Testis (tissue), 2 donors: Measurements from ENCODE around the gene MALAT1.

Experiments used
- CTCF ChIP-seq, 3 experiments: fragments of 450-650 bp in 2 of 3; fragments of 200-600 bp in 1 of 3; sonication (generic) in 1 of 3; IDR thresholded peaks; one replicate each; pipeline ENCODE4 v1.5.1; 2016 to 2019; ENCODE audit warnings: antibody characterized with exemption in 3 of 3, mild to moderate bottlenecking in 2 of 3, moderate library complexity in 1 of 3
- POLR2A ChIP-seq: fragments of 450-650 bp; IDR thresholded peaks from one replicate; pipeline ENCODE4 v1.6.1; 2017; ENCODE audit warnings: antibody characterized with exemption, mild to moderate bottlenecking, moderate library complexity

- TF ChIP-seq CTCF (IDR thresholded peaks at IDR 0.05) = peak in 2 of 3 experiments; percentile 46 to 54
- no peak for TF ChIP-seq POLR2A
Observed at GRCh38 chr11:65471447-65471891, 27.4 kb upstream of the MALAT1 start.
